HG03025 (cell line): ENCODE results near the gene PARN.

ENCODE experiments used
- ATAC-seq: cut with Tn5 transposase; IDR thresholded peaks from one replicate; pipeline ENCODE4 v1.9.1; 2021; ENCODE audit warnings: mild to moderate bottlenecking, moderate library complexity; ENCODE audit not compliant: unreplicated experiment, low FRiP score

PARN gene

DNA sequence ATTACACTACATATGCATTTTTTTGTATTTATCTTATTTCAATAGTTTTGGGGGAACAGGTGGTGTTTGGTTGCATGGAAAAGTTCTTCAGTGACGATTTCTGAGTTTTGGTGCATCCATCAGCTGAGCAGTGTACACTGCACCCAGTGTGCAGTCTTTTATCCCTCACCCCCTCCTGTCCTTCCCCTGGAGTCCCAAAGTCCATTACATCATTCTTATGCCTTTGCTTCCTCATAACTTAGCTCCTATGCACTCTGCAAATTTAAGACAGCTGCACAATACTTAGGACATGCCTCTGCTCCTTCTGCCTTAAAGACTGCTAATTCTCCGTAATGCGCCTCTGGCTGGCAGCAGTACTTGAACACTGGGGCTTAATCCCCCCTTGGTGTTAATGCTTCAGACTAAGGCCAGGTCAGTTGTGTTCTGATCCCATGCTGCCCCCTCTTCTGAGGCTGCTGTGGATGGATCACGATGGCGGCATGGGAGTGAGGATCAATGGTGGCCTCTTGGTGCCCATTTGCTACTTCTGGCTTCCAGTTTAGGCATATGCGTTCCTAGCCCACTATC is 146.2 kb downstream of the PARN start:
- no peak for ATAC-seq

DNA sequence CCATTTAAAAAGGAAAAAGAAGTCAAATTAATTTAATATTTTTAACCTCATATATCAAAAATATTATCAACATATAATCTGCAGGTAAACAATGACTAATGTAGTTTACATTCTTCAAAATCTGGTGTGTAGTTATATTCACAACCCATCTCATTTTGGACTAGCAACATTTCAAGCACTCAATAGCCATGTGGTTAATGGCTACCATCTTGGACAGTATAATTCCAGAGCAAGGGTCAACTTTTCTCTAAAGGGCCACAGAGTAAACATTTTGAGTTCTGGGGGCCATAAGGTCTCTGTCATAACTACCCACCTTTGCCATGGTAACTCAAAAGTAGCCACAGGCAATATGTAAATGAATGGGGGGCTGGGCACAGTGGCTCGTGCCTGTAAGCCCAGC is 153.9 kb downstream of the PARN start:
- no peak for ATAC-seq

DNA sequence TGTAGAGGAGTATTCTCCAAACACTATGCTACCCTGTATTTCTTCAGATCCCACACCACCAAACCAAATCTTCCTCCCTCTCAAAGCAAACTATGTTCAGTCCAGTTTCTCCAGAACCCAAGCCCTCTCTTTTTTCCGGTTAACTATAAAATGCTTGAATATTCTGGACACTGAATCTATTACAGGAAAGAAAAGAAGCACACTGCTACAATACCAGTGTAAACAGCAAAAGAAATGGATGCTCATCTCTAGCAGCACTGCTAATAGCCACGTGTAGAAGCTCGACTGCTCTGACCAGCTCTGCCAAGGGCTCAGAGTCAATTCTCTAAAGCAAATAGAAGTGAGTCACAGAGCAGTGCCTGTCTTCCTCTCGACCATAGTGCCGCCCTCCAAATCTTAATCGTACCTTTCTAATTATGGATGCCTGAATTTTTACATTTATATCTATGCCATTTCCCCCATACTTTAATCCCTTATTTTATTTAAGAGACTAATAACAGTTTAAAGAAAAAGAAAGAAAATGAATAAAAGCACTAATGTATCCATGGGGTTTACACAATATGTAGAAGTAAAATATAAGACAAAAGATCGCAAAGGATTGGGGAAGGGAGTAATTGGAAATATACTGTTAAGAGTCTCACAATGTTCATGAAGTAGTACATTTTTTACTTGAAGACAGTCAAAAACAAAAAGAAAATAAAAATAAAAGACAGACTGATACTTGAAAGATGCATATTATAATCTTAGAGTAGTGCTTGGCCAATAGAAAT is 154.5 kb downstream of the PARN start:
- no peak for ATAC-seq

DNA sequence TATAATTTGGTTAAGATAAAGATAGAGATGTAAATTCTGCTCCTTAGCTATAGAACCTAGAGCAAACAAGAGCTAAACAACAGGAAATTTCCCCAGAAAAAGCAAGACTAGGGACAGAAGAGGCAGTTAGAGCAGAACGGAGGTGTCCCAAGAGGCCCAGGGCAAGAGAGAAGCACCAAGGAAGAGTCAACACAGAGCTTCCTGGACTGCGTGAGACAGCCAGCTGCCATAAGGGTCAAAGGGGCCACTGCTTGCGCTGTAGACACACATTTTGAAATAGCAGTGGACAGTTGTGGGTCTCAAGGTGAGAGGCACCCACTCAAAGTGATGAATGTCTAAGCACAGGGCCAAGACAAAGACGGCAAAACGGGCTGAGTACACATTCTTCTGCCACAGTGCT is 156.6 kb downstream of the PARN start:
- ATAC-seq, result no peak

DNA sequence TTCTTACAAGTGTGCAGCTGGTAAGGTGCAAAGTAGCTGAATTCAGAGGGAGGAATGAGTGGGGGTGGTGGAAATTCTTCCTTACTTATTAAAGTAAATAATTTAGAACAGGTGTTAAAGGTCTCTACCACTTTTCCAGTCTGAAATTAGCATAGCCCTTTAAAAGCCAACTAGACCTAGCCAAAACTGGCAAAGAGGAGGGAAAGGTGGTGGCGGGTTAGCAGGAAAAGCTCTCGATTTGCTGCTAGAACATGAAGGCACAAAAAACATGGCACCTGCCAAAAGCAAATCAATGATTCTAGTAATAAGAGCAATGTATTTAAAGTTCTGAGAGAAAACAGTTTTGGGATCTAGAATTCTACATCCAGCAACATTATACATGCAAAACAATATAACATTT is 157.7 kb downstream of the PARN start:
- ATAC-seq, result no peak

DNA sequence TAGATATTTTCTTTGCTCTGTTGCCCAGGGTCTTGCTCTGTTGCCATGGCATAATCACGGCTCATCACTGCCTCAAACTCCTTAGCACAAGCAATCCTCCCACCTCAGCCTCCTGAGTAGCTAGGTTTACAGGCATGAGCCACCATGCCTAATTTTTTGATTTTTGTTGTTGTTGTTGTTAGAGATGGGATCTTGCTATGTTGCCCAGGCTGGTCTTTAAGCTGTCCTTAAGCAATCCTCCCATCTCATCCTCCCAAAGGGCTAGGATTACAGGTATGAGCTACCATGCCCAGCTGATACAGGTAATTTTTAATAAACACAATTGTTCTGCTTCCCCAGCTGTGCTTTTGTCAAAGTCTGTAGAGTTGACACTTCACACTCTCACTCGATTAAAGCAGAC is 159.3 kb downstream of the PARN start:
- ATAC-seq, result no peak

DNA sequence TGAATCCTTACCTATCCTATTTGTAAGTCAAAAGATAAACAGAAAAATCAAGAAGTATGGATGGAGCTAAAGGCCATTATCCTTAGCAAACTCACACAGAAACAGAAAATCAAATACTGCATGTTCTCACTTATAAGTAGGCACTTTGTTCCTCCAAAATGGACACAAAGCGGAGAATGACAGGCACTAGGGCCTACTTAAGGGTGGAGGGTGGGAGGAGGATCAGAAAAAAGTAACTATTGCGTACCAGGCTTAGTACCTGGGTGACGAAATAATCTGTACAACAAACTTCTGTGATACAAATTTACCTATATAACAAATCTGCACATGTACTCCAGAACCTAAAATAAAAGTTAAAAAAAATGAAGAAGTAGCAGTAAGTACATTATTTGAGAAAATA is 164.3 kb downstream of the PARN start:
- ATAC-seq, result no peak

DNA sequence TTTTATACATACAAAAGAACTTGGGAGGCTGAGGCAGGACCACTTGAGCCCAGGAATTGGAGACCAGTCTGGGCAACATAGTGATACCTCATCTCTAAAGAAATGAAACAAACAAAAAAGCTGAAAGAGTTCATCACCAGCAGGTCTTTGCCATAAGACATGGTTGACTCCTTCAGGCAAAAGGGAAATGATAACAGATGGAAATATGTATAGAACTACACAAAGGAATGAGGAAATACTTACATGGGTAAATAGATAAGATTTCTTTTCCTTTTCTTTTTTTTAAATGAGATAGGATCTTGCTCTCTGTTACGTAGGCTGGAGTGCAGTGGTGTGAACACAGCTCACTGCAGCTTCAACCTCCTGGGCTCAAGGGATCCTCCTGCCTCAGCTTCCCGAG is 165.3 kb downstream of the PARN start:
- no peak for ATAC-seq

DNA sequence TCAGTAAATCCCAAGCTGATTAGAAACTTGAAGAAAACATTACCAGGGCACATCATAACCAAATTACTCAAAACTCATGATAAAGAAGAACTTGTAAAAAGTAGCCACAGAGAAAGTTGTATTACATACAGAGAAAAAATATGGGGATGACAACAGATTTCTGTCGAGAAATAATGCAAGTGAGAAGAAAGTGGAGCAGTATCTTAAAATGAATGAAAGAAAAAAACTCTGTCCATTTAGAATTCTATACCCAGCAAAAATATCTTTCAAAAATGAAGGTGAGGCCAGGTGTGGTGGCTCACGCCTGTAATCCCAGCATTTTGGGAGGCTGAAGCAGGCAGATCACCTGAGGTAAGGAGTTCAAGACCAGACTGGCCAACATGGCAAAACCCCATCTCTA is 165.9 kb downstream of the PARN start:
- no peak for ATAC-seq

DNA sequence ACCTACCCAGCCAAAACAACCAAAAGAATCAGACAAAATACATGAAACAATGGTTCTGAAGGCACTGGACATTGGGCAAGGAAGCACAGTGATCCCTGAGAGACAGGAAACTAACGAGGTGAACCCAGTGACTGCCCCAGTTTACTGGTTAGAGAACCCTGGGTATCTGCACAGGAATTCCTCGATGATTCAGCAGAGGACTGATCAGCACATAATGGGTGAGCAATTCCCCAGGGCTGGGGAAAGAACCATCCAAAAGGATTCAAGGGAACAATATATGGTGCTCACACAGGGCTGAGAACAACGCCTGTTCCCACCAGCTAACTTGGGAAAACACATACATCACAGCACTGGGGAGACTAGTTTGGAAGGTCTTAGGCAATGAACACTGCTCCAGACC is 167.2 kb downstream of the PARN start:
- ATAC-seq, result no peak

DNA sequence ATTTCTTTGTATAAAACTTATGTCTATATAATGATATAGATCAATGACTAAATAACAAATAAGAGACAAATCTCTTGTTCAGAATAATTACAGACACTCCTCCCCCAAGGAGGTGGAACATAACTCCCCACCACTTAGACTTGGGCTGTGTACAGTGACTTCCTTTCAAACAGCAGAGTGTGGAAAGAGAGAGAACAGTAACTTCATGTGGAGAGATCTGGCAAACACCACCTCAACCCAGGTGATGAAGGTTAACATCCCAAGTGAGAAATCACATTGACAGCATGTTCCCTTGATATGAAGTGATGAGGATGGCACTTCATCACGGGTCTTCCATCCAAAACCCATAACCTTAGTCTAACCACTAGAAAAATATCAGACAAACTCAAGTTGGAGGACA is 169.3 kb downstream of the PARN start:
- ATAC-seq, result no peak

DNA sequence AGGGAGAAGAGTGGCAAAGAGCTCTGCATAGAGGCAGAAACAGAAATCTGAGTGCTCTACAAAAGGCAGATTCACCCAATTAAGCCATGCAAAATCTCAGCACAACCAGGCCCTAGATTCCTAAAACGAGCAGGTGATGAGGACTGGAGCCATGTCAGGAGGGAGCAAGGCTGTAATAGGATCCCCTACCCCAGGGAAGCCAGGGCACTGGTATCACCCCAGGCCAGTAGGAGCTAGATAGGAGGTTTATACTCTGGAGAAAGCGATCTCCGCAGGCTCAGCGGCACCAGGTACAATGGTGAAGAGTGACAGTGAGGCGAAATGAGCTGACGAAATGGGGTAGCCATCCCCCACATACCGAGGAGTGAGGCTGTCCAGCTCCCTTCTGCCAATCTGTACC is 171.5 kb downstream of the PARN start:
- no peak for ATAC-seq

DNA sequence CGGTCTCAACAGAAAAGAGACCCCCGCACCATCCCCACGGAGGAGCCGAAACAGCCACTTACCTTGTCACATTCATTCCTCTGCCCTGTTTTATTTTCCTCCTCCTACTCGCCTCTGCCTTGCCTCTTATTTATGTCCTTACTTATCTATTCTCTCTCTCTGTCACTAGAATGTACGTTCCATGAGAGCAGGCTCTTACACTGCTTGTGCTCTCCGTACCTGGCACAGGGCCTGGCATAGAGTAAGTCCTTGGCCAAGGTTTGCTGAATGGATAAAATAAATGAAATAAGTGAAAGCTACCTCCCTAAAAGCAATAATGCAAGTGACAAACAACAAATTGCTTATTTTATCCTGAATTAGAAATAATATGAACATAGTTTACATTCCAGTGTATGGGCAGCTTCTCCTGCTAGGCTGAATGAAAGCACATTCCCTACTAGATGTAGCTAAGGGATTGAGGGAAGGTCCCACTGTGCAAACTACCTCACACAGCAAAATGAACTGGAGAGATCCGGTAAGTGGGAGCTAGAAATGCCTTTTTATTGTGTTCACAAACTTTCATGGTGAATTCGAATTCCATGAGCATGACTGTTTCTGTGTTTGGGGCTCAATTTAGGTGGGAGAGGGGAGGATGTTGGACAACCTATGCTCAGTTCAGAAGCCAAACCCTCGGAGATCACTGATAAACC is 173.1 kb downstream of the PARN start:
- no peak for ATAC-seq

DNA sequence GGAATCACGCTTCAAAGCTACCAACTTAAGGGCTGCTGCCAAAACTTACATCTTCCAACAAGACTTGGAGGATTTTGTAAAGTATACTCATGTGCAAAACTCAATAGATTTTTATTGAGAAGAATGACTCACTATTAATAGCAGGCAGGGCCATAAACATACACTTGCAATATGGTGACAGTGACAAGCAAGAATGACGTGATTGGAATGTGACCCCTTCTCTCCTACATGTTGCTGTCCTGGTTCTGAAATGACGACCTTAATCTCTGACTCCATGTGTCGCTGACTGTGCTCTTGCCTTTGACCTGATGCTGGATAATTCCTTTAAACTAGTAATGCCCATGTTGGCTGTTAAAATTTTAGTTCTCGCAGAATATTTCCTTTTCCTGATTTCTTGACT is 174.5 kb downstream of the PARN start:
- no peak for ATAC-seq

DNA sequence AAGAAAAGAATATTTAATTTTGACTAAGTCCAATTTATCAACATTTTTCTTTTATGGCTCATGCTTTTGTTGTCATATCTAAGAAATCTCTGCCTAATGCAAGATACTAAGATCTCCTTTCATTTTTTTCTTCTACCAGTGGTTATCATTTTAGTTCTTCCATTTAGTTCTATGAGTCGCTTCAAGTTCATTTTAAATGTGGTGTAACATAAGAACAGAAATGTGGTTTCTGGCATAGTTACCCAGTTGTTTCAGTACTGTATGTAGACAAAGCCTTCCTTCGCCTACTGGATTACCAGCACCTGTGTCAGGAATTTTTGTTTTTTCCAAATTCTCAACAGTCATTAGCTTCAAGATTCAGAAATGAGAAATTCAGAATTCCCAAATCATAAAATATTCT is 175.7 kb downstream of the PARN start:
- no peak for ATAC-seq

DNA sequence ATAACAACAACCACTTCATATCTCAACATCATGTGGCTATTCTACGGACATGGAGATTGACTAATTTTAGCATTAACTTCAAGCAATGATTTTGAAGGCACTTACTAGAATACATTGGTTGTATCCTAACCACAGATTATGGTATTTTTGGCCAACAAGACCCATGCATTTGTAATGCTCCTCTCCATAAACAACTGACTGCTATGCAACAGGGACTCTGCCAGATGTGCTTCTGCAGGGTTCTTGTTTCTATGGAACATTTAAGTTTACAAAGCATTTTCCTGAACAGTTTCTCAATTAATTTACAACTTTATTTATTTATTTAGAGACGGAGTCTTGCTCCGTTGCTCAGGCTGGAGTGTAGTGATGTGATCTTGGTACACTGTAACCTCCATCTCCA is 178.0 kb downstream of the PARN start:
- no peak for ATAC-seq

DNA sequence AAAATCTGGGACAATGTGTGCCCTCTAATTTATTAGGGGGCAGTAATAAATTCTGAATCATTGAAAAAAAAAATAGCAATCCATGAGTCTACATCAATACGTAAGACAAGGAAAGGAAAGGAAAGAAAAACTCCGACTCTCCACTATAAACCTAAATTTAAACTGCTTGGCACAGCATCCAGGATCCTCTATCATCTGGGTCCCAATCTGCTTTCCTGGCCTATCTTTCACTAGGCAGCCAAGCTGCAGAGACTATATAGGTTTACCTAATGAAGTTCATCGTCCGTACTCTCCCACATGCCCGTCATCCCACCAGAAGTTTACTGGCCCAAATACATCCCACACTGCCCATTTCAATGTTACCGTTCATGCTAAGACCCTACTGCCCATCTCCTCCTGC is 179.2 kb downstream of the PARN start:
- no peak for ATAC-seq

DNA sequence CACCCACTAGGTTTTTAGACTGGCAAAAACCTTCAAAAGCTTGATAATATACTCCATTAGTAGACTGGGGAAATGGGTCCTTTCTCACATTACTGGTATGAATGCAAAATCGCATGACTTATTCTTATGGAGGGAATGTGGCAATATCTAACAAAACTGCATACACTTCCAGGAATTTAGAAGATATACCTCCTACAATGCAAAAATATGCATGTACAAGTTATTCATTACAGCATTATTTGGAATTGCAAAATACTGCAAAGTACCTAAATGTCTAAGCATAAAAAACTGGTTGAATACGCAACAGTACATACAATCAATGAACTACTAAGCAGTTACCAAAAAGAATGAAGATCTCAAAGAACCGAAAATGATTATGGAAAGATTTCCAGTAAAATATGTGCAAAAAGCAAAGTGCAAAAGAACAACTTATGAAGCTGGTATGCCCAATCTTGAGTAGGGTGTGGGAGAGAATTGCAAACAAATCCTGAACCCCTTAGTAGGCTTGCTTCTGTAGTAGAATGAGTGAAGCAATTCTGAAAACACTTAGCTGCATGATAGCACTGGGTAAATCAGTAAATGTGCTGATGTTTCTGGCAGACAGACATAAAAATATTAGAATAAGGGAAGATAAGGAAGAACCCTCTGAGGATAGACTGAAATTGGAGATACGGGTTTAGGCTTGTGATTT is 180.1 kb downstream of the PARN start:
- ATAC-seq, result no peak

DNA sequence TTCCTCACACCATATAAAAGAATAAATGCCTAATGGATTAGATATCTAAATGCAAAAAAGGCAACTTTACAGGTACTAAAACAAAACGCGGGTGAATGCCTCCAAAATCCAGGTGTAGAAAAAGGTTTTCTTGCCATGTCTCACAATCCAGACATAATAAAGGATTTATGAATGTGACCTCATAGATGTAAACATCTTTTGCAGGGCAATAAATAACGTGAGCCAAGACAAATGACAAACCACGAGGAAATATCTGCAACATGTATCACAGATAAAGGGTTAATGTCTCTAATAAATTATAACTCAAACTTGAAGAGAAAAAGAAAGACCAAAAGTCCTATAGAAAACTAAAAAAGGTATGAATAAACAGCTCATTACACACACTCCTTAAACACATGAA is 180.7 kb downstream of the PARN start:
- no peak for ATAC-seq

DNA sequence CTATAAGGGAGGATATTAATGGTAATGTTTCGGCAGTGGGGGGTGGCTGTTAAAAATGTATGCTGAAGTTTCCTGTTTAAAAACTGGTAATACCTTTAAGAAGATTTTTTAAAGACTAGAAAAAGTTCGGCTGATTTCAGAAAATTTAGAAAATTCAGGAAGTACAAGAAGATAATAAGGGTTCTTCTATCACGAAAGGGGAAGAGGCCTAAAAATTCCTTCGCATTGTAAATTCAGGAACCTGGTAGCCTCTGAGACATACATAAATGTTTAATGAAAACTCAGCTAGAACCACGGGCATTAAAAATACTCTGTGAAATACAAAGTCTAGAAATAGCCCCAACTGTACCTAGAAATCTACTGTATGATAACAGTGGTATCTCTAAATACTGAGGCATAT is 181.2 kb downstream of the PARN start:
- no peak for ATAC-seq

DNA sequence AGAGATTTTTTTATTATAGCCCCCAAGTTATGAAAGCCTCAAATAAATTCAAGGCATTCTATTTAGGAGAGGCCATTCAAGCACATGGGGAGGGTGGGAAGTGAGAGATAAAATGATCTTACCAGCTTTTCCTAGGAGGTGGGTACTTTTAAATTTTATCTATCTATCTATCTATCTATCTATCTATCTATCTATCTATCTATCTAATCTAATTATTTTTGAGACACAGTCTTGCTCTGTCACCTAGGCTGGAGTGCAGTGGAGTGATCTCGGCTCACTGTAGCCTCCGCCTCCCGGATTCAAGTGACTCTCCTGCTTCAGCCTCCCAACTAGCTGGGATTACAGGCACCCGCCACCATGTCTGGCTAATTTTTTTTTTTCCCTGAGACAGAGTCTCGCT is 182.3 kb downstream of the PARN start:
- ATAC-seq, result no peak

DNA sequence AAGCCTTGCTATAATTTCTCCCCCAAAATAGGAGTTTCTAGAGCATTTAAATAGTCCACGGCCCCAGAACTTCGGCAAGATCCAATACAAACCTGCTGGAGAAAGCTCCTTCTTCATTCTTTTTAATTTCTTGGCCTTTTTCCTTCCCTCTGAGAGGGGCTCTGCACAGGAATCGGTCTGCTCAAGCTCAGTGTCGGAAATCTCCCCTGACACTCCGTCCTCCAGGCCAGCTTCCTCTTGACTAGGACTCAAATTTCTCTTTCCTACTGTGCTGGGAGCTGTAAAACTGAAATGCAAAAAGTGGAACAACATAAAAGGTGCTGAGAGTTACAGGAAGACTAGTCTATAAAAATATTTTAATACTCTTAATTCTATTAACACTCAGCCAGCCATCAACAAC is 183.3 kb downstream of the PARN start:
- ATAC-seq, result no peak
